Measurements from ENCODE around the gene IPO4. TPM values are rescaled to one million over a fixed set of nuclear protein-coding genes. Genes with fewer than 3 reads are reported as not detected.
A peak's percentile ranks its signal among the peaks of the same experiment; 100 is the strongest.

Gene IPO4, protein sequence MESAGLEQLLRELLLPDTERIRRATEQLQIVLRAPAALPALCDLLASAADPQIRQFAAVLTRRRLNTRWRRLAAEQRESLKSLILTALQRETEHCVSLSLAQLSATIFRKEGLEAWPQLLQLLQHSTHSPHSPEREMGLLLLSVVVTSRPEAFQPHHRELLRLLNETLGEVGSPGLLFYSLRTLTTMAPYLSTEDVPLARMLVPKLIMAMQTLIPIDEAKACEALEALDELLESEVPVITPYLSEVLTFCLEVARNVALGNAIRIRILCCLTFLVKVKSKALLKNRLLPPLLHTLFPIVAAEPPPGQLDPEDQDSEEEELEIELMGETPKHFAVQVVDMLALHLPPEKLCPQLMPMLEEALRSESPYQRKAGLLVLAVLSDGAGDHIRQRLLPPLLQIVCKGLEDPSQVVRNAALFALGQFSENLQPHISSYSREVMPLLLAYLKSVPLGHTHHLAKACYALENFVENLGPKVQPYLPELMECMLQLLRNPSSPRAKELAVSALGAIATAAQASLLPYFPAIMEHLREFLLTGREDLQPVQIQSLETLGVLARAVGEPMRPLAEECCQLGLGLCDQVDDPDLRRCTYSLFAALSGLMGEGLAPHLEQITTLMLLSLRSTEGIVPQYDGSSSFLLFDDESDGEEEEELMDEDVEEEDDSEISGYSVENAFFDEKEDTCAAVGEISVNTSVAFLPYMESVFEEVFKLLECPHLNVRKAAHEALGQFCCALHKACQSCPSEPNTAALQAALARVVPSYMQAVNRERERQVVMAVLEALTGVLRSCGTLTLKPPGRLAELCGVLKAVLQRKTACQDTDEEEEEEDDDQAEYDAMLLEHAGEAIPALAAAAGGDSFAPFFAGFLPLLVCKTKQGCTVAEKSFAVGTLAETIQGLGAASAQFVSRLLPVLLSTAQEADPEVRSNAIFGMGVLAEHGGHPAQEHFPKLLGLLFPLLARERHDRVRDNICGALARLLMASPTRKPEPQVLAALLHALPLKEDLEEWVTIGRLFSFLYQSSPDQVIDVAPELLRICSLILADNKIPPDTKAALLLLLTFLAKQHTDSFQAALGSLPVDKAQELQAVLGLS
- 10 to 100 TPM; 73.4 to 73.7 TPM for total RNA-seq

DNA sequence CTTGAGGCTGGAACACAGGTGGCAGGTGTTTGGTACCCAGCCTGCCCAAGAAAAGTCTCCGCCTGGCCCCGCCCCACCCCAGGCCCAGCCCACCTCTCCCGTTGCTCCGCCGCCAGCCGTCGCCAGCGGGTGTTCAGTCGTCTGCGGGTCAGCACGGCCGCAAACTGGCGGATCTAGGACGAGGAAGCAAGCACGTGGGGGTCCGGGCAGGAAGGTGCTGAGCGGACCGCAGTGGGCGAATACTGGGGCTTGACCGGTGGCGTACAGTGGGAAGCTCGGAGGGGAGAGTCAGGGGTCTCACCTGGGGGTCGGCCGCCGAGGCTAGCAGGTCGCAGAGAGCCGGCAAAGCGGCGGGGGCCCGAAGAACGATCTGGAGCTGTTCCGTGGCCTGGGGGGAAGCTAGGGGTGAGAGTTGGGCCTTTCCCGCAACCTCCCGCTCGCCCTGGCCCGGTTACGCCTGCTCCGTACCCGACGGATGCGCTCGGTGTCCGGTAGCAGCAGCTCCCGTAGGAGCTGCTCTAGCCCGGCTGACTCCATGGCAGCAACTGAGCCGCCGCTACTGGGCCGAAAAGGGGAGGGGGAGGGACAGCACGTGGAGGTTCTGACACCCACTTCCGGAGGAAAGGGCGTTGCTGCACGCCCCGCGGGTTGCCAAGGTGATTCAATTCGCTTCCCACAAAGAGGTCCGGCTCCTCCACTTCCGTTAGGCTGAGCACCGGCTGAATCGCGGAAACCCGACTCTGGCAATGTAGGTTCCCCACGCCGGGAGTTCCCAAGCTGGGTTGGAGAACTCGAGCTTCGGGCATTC lies at the start of gene IPO4:
Gene IPO4 (minus strand): TSS at position 566 of the 808 bp plus-strand sequence. CDS start 29 bp downstream, at position 537.
- Mint-ChIP-seq H3K9me3 (ENCODE audit: low read depth) (no peaks in the 10 kb centered on the region), H3K27me3 (no peaks in the 10 kb centered on the region), H3K4me3 (peak within 1 kb of the TSS; percentile 89), H3K36me3 (ENCODE audit: low read depth) (peaks cover 42% of the 10 kb centered on the region), H3K27ac (peak within 1 kb of the TSS; percentile 83), H3K4me1 (peaks cover 40% of the 10 kb centered on the region)
- DNase-seq (peak; percentile 97), ATAC-seq (peak; percentile 92)
- CTCF ChIA-PET, result interaction anchor here (0.6 to 2.7 kb wide), 13 partner anchors 13 to 144 kb away, joined by 3 to 14 read pairs (median 4); partner anchors contain the start of genes CHMP4A, IRF9, PSME2 and TINF2
- POLR2A ChIA-PET, result interaction anchor here (0.5 to 2.0 kb wide), 12 partner anchors 8 to 243 kb away, joined by 3 to 10 read pairs (median 4); partner anchors contain the start of genes CHMP4A, DCAF11, IRF9 and NRL
- intact Hi-C loops (cut with DNase I, micrococcal nuclease), result loop anchor here (1.0 to 2.0 kb wide), 13 partner anchors 16 to 111 kb away; partner anchors contain the start of genes DCAF11 (in 2 of the 2), IRF9 (in 2 of the 2), NRL (in 2 of the 2) and PSME1 (in 2 of the 2)

GRCh38 chr14:24238123-24238522 lies 49.5 kb upstream of the IPO4 start:
- no peak for ATAC-seq
- peaks cover 63% of the 10 kb centered on the region for H3K36me3 Mint-ChIP-seq (ENCODE audit: low read depth)

DNA sequence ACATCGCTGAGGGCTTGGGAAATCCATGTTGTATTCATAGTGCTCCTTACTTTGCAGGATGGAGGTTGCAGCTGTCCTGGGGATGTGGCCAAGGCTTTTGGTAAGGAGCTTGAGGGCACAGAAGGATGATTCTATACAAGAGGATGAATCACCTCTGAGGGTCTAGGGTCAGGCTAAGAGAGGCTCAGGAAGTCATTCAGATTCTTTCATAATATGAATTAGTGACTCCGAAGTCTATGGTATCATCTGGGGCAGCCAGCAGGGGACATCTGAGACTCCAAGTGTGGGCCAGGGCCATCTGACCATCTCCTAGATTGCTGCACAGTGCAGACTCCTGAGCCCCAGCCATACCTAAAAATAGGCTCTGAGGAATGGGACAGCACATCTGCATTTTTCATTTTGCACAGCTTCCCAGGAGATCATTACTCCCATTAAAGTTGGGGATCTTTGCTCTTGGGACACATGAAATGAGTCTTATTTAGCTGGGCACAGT lies 48.9 kb upstream of the IPO4 start:
- ATAC-seq (no peak), DNase-seq (no peak)
- intact Hi-C loops (cut with DNase I, micrococcal nuclease), result no loop called here
- ChIA-PET POLR2A (interaction anchor here (0.9 to 1.0 kb wide), 3 partner anchors 9 to 60 kb away, joined by 3 to 4 read pairs (median 4); no protein-coding TSS in a partner anchor), CTCF (interaction anchor here (0.7 to 16.9 kb wide), 6 partner anchors 17 to 67 kb away, joined by 3 to 430 read pairs (median 5); partner anchors contain the start of genes CHMP4A, CIDEB, DHRS1 and LTB4R)
- Mint-ChIP-seq H3K9me3 (ENCODE audit: low read depth) (no peaks in the 10 kb centered on the region), H3K4me3 (no peak overlapping the region), H3K27me3 (no peaks in the 10 kb centered on the region), H3K4me1 (peaks cover 75% of the 10 kb centered on the region), H3K36me3 (ENCODE audit: low read depth) (peaks cover 63% of the 10 kb centered on the region), H3K27ac (peak overlapping the region; percentile 44)

More at GRCh38 chr14:24238123-24238522, 49.5 kb upstream of the IPO4 start:
- CTCF ChIA-PET, result interaction anchor here (1.3 to 16.9 kb wide), 4 partner anchors 24 to 66 kb away, joined by 4 to 430 read pairs (median 6); partner anchors contain the start of genes CHMP4A, CIDEB, DHRS1 and LTB4R
- intact Hi-C loops (cut with DNase I, micrococcal nuclease), result no loop called here
- DNase-seq, result peak; percentile 31
- no peaks in the 10 kb centered on the region for H3K27me3 Mint-ChIP-seq
- peaks cover 75% of the 10 kb centered on the region for H3K4me1 Mint-ChIP-seq
- H3K9me3 Mint-ChIP-seq (ENCODE audit: low read depth), result no peaks in the 10 kb centered on the region
- no peak overlapping the region for H3K4me3 Mint-ChIP-seq
- POLR2A ChIA-PET, result interaction anchor here (1.0 kb wide), 2 partner anchors 59 to 60 kb away, joined by 3 to 4 read pairs; no protein-coding TSS in a partner anchor
- H3K27ac Mint-ChIP-seq, result peak overlapping the region; percentile 44

DNA sequence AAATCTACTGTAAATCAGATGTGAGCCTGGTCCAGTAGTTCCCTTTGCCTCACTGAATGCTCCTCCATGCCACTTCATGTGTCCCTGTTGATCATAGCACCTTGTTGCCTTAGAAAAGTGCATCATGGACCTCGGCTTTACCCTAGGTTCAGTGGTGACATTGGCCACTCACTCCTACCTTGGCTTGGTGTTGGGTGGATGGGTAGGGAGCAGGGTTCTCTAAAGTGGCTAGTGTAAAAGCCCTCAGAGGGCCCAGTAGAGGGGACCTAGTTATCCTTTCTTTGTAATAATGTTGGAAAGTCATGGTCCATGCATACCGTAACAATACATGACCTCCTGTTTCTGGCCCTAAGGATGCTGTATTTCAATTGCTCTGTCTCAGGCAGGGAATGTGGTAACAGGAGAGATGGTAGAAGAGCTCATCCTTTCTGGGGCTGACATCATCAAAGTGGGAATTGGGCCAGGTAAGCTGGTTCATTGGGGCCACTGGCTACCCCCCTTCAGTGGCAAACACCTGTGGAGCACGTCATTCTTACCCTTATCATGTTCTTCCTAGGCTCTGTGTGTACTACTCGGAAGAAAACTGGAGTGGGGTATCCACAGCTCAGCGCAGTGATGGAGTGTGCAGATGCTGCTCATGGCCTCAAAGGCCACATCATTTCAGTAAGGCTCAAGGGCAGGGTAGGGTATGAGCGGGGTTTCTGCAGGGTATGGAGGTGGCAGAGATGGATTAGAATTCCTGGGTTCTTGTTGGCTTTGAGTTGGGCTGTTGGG lies 48.3 kb upstream of the IPO4 start:
- Mint-ChIP-seq H3K27ac (peak overlapping the region; percentile 23), H3K27me3 (no peaks in the 10 kb centered on the region), H3K9me3 (ENCODE audit: low read depth) (no peaks in the 10 kb centered on the region), H3K36me3 (ENCODE audit: low read depth) (peaks cover 63% of the 10 kb centered on the region), H3K4me3 (no peak overlapping the region), H3K4me1 (peaks cover 75% of the 10 kb centered on the region)
- CTCF ChIA-PET, result interaction anchor here (0.7 to 16.9 kb wide), 6 partner anchors 17 to 68 kb away, joined by 3 to 430 read pairs (median 6); partner anchors contain the start of genes CHMP4A, CIDEB, DHRS1 and LTB4R
- POLR2A ChIA-PET, result interaction anchor here (0.9 kb wide), 1 partner anchor 9 kb away, joined by 4 read pairs; no protein-coding TSS in a partner anchor
- intact Hi-C loops (cut with DNase I, micrococcal nuclease), result no loop called here
- no peak for DNase-seq
- no peak for ATAC-seq

- peaks cover 67% of the 10 kb centered on the region for H3K36me3 Mint-ChIP-seq (ENCODE audit: low read depth)
- peaks cover 78% of the 10 kb centered on the region for H3K4me1 Mint-ChIP-seq
- CTCF ChIA-PET, result interaction anchor here (0.6 to 16.9 kb wide), 4 partner anchors 20 to 68 kb away, joined by 3 to 430 read pairs (median 4); partner anchors contain the start of genes CHMP4A, CIDEB, DHRS1 and LTB4R
- H3K9me3 Mint-ChIP-seq (ENCODE audit: low read depth), result no peaks in the 10 kb centered on the region
- H3K4me3 Mint-ChIP-seq, result no peak overlapping the region
- DNase-seq (no peak), ATAC-seq (no peak)
- POLR2A ChIA-PET, result interaction anchor here (1.3 kb wide), 1 partner anchor 11 kb away, joined by 6 read pairs; no protein-coding TSS in a partner anchor
- no peaks in the 10 kb centered on the region for H3K27me3 Mint-ChIP-seq
- H3K27ac Mint-ChIP-seq, result peak overlapping the region; percentile 66
- intact Hi-C loops (cut with DNase I, micrococcal nuclease), result no loop called here
These were observed 47.4 kb upstream of the IPO4 start for GRCh38 chr14:24235804-24236688.

GRCh38 chr14:24234095-24235005 lies 45.7 kb upstream of the IPO4 start:
- intact Hi-C loops (cut with DNase I, micrococcal nuclease), result loop anchor here in 1 of 2 experiments (5.0 kb wide), 2 partner anchors 38 to 208 kb away; partner anchors contain the start of genes RABGGTA and SDR39U1
- H3K27me3 Mint-ChIP-seq, result no peaks in the 10 kb centered on the region
- peaks cover 54% of the 10 kb centered on the region for H3K36me3 Mint-ChIP-seq (ENCODE audit: low read depth)
- DNase-seq (no peak), ATAC-seq (no peak)
- peaks cover 69% of the 10 kb centered on the region for H3K4me1 Mint-ChIP-seq
- ChIA-PET CTCF (interaction anchor here (0.6 to 16.9 kb wide), 11 partner anchors 8 to 99 kb away, joined by 3 to 430 read pairs (median 5); partner anchors contain the start of genes CHMP4A, CIDEB, DHRS1 and LTB4R), POLR2A (interaction anchor here (2.0 kb wide), 1 partner anchor 8 kb away, joined by 9 read pairs; the partner anchor contains the start of gene TINF2)
- H3K9me3 Mint-ChIP-seq (ENCODE audit: low read depth), result no peaks in the 10 kb centered on the region
- peak overlapping the region; percentile 66 for H3K27ac Mint-ChIP-seq
- peak overlapping the region; percentile 78 for H3K4me3 Mint-ChIP-seq

DNA sequence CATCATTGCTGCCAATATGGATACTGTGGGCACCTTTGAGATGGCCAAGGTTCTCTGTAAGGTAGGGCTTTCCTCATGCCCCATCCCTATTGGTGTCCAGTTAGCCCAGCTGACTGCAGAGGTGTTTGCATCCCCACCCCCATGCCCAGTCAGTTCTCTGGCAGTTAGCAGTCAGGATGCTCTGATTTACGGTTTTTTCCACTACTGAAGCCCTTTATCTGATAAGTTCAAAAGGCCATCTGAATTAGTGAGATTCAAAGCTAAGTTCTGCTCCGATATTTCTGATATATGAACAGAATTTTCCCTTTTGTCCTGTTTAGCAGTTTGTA lies 44.9 kb upstream of the IPO4 start:
- peaks cover 49% of the 10 kb centered on the region for H3K36me3 Mint-ChIP-seq (ENCODE audit: low read depth)
- CTCF ChIA-PET, result interaction anchor here (0.6 to 16.9 kb wide), 6 partner anchors 9 to 1692 kb away, joined by 3 to 430 read pairs (median 6); partner anchors contain the start of genes CIDEB, DHRS1, LTB4R and LTB4R2
- peak overlapping the region; percentile 78 for H3K4me3 Mint-ChIP-seq
- H3K27ac Mint-ChIP-seq, result peak overlapping the region; percentile 89
- no peaks in the 10 kb centered on the region for H3K27me3 Mint-ChIP-seq
- H3K9me3 Mint-ChIP-seq (ENCODE audit: low read depth), result no peaks in the 10 kb centered on the region
- peaks cover 65% of the 10 kb centered on the region for H3K4me1 Mint-ChIP-seq
- intact Hi-C loops (cut with DNase I, micrococcal nuclease), result loop anchor here (2.0 to 5.0 kb wide), 3 partner anchors 39 to 209 kb away; partner anchors contain the start of genes PSME2 (in 1 of the 2), RABGGTA (in 1 of the 2), RNF31 (in 1 of the 2) and SDR39U1 (in 1 of the 2)
- ATAC-seq, result no peak
- POLR2A ChIA-PET, result interaction anchor here (1.0 to 2.0 kb wide), 3 partner anchors 9 to 41 kb away, joined by 3 to 9 read pairs (median 6); partner anchors contain the start of genes CHMP4A and TINF2
- DNase-seq, result peak; percentile 50
